Skeletal muscle satellite cell (primary cell): ENCODE measurements around the gene RPS21.

Experiments
- H3K27me3 ChIP-seq: 2 replicates; pipeline ENCODE4 v1.7.0; 2013; ENCODE audit warnings: low read length; ENCODE audit not compliant: control insufficient read depth, insufficient read depth
- H3K36me3 ChIP-seq: 2 replicates; pipeline ENCODE4 v1.7.0; 2013; ENCODE audit warnings: mild to moderate bottlenecking, control low read depth, low read length; ENCODE audit not compliant: insufficient read depth
- H3K4me1 ChIP-seq: 2 replicates; pipeline ENCODE4 v1.7.0; 2013; ENCODE audit warnings: low read length; ENCODE audit not compliant: control insufficient read depth, insufficient read depth
- H3K4me2 ChIP-seq: 2 replicates; pipeline ENCODE4 v1.7.0; 2013; ENCODE audit warnings: mild to moderate bottlenecking, low read length
- H3K4me3 ChIP-seq: 2 replicates; pipeline ENCODE4 v1.7.0; 2013; ENCODE audit warnings: low read length
- H3K9ac ChIP-seq: 2 replicates; pipeline ENCODE4 v1.7.0; 2013; ENCODE audit warnings: mild to moderate bottlenecking, low read depth, low read length, moderate library complexity
- H3K9me3 ChIP-seq: replicated peaks from 2 replicates; pipeline ENCODE4 v1.7.0; 2013; ENCODE audit warnings: mild to moderate bottlenecking, control low read depth, low read length

The RPS21 gene

DNA sequence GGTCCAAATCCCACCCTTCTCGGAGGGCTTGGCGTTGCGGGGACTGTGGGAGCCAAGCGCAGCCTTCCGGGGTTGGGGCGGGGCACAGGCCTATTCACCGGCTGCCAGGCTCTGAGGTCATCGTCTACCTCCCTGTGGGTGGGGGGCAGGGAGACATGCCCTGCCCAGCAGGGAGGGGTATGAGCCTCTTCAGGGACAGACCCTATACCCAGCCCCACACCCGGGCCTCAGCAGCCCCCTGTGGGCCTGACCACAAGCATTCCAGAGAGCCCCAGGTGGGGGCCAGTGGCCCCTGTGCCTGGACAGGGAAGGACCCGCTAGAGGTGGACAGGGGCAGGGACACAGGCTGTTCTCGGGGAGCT is 31.4 kb upstream of the RPS21 start:
- Histone ChIP-seq H3K4me3 (no peak overlapping the region), H3K4me2 (peak overlapping the region; percentile 80), H3K36me3 (peaks cover 14% of the 10 kb centered on the region), H3K9me3 (no peaks in the 10 kb centered on the region), H3K27me3 (no peaks in the 10 kb centered on the region), H3K4me1 (peaks cover 66% of the 10 kb centered on the region), H3K9ac (peak overlapping the region; percentile 36)

DNA sequence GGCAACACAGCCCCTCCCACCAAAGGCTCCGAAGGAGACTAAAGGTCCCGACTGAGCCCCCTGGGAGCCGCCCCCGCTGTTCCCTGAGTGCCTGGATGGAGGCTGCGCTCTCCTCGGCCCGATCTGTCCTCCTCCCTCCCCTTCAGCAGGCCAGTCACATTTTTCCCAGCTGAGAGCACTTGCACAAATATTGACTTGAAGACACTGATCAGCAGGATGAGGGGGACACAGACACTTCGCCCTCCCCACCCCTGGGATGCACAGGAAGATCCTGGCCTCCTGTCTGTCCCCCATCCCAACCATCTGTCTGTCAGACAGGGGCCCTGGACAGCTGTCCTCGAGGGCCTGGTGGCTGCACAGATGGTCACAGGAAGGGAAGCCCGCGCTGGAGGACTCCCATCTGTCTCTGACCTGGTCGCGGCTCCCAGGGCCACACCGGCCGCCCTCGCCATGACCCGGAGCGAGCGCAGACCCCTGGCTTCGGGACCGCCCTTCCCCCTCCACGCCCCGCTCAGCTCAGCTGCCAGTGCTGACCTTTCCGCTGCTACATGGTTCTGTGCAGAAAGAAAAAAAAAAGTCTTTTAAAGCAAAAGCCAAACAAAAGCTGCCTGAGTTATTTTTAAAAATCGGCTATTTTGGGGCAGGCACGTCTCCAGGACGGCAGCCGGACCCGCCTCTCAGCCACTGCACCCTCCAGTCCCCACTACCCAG is 30.9 kb upstream of the RPS21 start:
- Histone ChIP-seq H3K9ac (peak overlapping the region; percentile 36), H3K9me3 (no peaks in the 10 kb centered on the region), H3K4me3 (peak overlapping the region; percentile 44), H3K4me1 (peaks cover 71% of the 10 kb centered on the region), H3K36me3 (peaks cover 8% of the 10 kb centered on the region), H3K27me3 (no peaks in the 10 kb centered on the region), H3K4me2 (peak overlapping the region; percentile 80)

DNA sequence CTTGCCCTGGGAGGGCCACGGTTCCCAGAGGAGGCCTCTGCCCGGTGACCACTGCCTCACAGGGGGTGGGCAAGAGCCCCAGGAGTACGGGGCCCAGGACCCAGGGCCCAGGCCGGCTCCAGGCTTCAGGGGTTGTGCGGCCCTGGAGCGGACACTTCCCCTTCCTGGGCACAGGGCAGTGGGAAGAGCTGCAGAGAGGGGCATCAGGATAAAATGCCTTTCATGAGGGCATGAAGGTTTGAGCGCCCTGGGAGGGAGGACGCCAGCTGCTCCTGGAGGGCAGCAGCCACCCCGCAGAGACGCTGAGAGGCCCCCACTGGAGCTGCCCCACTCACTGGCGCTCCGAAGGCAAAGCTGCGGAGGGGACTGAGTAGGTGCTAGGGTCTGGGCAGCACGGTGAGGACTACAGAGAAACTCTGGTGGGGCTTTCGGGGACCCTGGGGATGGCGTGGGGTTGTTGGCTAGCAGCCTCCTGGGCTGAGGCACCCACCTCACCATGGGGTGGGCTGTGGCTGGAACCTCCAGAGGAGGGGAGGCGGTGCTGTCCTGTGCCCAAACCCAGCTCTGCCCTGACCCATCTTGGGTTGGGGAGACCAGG is 30.2 kb upstream of the RPS21 start:
- H3K4me1 ChIP-seq: peaks cover 71% of the 10 kb centered on the region
- peak overlapping the region; percentile 44 for H3K4me3 ChIP-seq
- H3K9me3 ChIP-seq: no peaks in the 10 kb centered on the region
- peaks cover 3% of the 10 kb centered on the region for H3K36me3 ChIP-seq
- peak overlapping the region; percentile 36 for H3K9ac ChIP-seq
- no peaks in the 10 kb centered on the region for H3K27me3 ChIP-seq
- H3K4me2 ChIP-seq: peak overlapping the region; percentile 80

DNA sequence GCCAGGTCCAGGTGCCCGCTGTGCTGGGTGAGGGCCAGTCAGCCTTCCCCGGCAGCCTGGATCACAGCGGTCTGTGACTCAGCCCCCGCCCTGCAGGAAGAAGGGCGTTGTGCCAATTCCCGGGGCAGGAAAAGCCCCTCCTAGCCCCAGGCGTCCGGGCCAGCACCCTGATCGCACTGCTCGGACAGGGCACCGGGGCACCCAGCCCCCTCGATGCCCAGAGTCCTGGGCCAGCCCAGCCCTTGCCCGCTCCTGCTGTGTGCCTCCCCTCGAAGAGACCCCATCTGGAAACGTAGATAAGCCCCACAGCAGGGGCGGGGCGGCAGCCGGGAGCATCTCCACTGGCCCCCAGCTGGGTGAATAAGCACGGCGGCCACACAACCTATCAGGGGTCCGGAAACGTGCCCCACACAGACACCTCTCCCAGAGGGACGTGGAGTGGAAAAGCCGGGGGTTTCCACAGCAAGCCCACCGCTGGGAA is 29.7 kb upstream of the RPS21 start:
- Histone ChIP-seq H3K9me3 (no peaks in the 10 kb centered on the region), H3K4me1 (peaks cover 70% of the 10 kb centered on the region), H3K27me3 (no peaks in the 10 kb centered on the region), H3K4me2 (peak overlapping the region; percentile 80), H3K9ac (peak overlapping the region; percentile 36), H3K4me3 (peak overlapping the region; percentile 44), H3K36me3 (no peaks in the 10 kb centered on the region)

DNA sequence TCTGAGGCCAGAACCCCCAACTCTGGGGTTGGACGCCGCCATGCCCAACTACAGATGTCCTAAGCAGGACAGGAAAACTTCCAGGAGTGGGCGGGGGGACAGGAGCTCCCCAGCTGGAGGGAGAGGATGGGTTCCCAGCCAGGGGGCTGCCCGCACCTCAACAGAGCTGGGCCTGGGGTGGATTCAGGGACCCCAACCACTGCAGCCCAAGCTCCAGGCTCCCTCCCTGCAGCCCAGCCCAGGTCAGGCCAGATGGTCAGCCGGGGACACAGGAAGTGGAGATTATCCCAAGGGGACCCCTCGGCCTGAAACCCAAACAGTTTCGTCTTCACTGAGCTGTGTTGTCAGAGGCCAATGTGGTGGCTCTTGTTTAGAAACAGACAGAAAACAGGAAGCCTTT is 29.2 kb upstream of the RPS21 start:
- H3K9me3 ChIP-seq: no peaks in the 10 kb centered on the region
- peaks cover 65% of the 10 kb centered on the region for H3K4me1 ChIP-seq

DNA sequence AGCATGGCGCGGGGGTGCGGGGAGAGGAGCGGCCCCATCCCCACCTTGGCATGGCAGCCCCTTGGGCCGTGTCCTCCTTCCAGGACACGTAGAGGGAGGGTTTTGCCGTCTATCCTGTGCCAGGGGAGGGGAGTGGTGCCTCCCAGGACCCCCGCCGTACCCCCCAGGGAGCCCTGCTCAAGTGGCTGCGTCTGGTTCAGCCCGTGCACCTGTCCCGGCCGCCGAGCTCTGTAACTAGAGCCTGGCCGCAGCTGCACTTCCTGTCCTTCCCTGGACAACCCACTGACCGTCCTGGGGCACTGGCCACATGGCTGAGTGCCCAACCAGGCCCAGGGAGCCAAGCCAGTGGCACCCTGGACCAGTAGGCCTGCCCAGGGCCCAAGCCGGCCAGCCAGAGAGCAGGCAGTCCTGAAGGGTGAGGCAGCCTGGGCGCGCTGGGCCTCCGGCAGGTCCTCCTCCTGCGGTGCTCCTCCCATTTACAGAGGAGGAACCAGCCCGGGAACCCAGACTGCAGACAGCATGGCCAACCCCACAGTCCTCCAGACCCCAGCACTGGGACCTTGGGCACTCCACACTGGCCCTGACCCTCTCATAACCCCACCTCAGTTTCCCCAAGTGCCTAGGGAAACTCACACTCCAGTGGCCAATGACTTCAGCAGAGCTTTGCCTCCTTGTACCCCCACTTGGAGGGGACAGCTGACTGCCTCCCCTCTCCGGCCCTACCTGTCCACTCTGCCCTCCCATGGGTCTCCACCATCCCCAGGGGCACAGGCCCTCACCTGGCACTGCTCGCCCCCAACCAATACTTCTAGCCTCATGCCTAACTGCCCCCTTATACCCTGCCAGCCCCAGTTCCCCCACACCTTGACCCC is 28.5 kb upstream of the RPS21 start:
- peak overlapping the region; percentile 14 for H3K9ac ChIP-seq
- H3K4me1 ChIP-seq: peaks cover 59% of the 10 kb centered on the region
- no peaks in the 10 kb centered on the region for H3K36me3 ChIP-seq
- no peaks in the 10 kb centered on the region for H3K9me3 ChIP-seq
- peak overlapping the region; percentile 80 for H3K4me2 ChIP-seq
- no peak overlapping the region for H3K4me3 ChIP-seq
- no peaks in the 10 kb centered on the region for H3K27me3 ChIP-seq

More for the DNA sequence above, 29.2 kb upstream of the RPS21 start:
- H3K4me2 ChIP-seq: peak overlapping the region; percentile 80
- no peaks in the 10 kb centered on the region for H3K27me3 ChIP-seq
- H3K9ac ChIP-seq: no peak overlapping the region
- no peak overlapping the region for H3K4me3 ChIP-seq
- no peaks in the 10 kb centered on the region for H3K36me3 ChIP-seq

DNA sequence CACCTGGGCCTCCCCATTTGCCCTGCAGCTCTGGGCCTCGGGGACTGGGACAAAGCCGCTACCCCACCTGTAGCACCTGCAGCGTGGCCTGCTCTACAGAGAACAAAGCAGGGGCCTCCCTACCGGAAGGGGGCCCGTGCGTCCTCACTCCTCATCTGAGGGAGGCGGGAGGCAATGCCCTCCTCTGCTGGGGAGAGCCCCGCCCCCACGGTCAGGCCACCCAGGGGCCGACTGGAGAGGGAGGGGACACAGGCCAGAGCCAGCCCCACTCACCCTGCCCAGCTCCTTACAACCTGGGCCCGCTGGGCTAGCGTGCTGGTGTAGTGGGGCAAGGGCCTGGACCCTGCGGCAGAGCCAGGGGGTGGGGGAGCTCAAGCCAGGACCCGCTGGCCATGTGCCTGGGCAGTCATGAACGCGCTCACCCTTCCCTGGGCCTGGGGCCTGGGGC is 27.8 kb upstream of the RPS21 start:
- Histone ChIP-seq H3K36me3 (no peaks in the 10 kb centered on the region), H3K4me3 (peak overlapping the region; percentile 32), H3K4me2 (peak overlapping the region; percentile 80), H3K9me3 (no peaks in the 10 kb centered on the region), H3K9ac (peak overlapping the region; percentile 14), H3K4me1 (peaks cover 60% of the 10 kb centered on the region), H3K27me3 (no peaks in the 10 kb centered on the region)

DNA sequence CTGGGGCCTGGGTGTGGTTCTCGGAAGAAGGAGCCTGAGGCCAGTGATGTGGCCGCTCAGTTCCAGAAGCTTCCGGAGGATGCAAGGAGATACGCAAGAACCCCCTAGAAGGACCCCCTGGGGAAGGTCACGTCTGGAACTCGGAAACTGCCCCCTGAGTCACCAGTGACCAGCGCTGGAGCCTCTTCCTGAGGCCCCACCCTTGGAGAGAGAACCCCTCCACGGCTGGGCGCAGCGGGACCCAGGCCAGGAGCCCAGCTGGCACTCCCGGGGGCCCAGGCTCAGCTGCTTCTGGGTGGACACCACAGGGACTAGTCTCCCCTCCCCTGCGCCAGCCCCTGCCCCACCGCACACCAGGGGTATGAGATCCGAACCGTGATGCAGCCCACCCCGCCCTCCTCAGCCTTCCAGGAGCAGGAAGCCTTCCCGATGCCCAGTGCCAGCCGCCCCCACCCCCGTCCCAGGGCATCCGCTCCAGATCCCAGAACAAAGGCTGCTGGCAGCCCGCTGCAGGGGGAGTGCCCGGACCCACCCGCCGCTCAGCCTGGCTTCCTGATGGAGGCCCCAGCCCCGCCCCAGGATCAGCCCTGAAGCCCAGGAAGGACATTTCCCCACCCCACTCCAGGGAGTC is 27.3 kb upstream of the RPS21 start:
- Histone ChIP-seq H3K36me3 (no peaks in the 10 kb centered on the region), H3K27me3 (no peaks in the 10 kb centered on the region), H3K9me3 (no peaks in the 10 kb centered on the region), H3K4me2 (peak overlapping the region; percentile 80), H3K4me3 (peak overlapping the region; percentile 32), H3K4me1 (peaks cover 65% of the 10 kb centered on the region), H3K9ac (peak overlapping the region; percentile 14)

DNA sequence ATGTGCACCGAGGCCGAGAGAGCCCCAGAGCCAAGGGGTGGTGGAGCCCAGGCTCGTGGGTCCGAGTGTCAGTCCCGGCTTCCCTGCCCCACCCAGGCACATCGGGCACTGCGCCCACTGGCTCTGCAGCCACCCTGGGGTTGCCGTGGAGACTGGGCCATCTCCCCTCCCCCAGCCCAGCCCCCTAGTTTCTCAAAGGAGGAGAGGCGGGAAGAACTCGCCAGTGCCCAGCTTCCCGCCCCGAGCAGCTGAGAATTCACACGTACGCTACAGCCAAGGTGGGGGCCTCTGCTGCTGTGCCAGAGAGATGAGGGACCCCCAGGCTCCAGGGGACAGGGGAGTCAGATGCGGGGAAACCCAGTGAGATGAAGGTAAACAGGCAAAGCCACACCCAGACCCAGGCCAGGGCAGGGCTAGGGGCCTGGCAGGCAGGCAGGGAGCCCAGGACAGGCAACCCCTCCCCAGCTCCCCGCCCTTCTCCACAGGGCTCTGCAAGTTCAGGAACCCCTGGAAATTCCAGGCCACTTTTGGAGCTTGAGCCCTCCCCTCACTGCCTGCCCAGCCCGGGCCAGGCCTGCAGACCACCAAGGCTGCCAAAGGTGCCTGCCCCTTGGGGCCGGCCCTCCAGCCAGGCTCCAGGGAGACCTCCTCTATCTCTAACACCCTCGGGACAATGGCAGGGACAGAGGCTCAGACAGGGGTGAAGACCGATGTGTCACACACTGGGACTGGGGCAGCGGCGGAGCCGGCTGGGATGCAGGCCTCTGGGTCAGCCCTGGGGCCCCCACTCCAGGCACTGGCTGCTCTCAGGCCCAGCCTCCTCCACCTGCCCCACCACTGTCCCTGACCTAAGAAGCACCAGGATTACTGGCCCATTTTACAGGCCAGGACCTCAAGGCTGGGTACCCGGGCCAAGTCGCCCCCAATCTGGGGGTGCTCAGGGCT is 25.8 kb upstream of the RPS21 start:
- Histone ChIP-seq H3K4me3 (no peak overlapping the region), H3K27me3 (no peaks in the 10 kb centered on the region), H3K4me1 (peaks cover 66% of the 10 kb centered on the region), H3K4me2 (no peak overlapping the region), H3K9ac (no peak overlapping the region), H3K36me3 (no peaks in the 10 kb centered on the region), H3K9me3 (no peaks in the 10 kb centered on the region)

DNA sequence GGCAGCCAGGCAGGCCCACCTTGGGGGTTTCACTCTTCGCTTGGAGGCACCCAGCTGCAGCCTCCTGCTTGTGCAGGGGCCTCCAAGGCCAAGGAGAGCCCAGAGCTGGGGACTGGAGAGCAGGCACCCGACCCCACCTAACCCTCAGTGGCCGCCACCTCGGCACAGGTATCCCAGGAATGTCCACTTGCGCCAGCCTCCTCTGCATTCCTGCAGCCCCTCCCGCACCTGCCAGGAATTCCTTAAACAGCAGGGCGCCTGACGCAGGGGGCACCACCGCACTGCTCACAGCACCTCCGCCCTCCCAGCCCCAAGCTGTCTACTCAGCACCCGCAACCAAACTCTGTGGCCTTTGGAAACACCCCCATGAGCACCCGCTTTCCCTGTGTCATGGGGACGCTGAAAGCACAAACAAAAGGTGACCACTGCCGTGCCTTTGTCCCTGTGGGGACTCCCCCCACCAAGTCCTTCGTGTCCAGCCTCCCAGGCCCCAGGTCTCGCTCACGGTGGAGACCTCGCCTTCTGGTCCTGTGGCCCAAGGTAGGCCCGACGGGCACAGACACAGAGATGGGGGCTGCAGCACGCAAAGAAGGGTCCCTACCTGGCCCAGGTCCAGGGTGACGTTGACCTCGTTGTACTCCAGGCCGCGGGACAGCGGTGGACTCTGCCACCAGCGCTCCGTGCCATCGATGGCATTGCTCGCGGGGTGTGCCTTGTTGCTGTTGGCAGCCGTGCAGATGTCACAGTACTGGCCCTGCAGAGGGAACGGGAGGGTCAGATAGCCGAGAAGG is 24.9 kb upstream of the RPS21 start:
- Histone ChIP-seq H3K9ac (no peak overlapping the region), H3K27me3 (no peaks in the 10 kb centered on the region), H3K4me3 (no peak overlapping the region), H3K36me3 (no peaks in the 10 kb centered on the region), H3K9me3 (no peaks in the 10 kb centered on the region), H3K4me1 (peaks cover 59% of the 10 kb centered on the region), H3K4me2 (no peak overlapping the region)
